Caco-2 (cell line): ENCODE measurements around the gene KLF3. TPM values are rescaled to one million over a fixed set of nuclear protein-coding genes. Genes with fewer than 3 reads are reported as not detected.

ENCODE experiments used
- BruUV-seq: library from RNA; stranded (reverse); fragments of 400-500 nt; replicated peaks from 2 replicates; lab custom pipeline; 2021; lab: Mats Ljungman, UMichigan
- CTCF ChIA-PET: fragments of 300-600 bp; sonication (Branson Sonifier 250); formaldehyde crosslinking; loops from one replicate; lab custom pipeline; 2022; ENCODE audit warnings: antibody characterized with exemption; lab: Charles Lee
- POLR2A ChIA-PET: fragments of 300-600 bp; sonication (Branson Sonifier 250); formaldehyde crosslinking; loops from one replicate; lab custom pipeline; 2022; ENCODE audit warnings: antibody characterized with exemption; lab: Charles Lee
- DNase-seq, 2 experiments: peaks; one replicate each; pipeline versions ENCODE4 v3.0.0 to v3.0.0-alpha.2; 2020 to 2022
- H3K27me3 ChIP-seq: replicated peaks from 2 replicates; pipeline ENCODE4 v1.6.0; 2011; ENCODE audit warnings: low read length; ENCODE audit not compliant: control insufficient read depth, insufficient read depth
- H3K36me3 ChIP-seq: 2 replicates; pipeline ENCODE4 v1.5.1; 2011; ENCODE audit warnings: low read length; ENCODE audit not compliant: control insufficient read depth, insufficient read depth
- H3K4me1 ChIP-seq: fragments of 250-450 bp; sonication (Bioruptor Pico); 2 replicates; pipeline ENCODE4 v1.5.1; 2020; ENCODE audit warnings: mild to moderate bottlenecking
- H3K4me3 ChIP-seq: 2 replicates; pipeline ENCODE4 v1.5.1; 2011; ENCODE audit warnings: low read depth, mild to moderate bottlenecking, control low read depth, low read length
- H3K9me3 ChIP-seq: fragments of 250-450 bp; sonication (Bioruptor Pico); 2 replicates; pipeline ENCODE4 v1.5.1; 2020; ENCODE audit warnings: mild to moderate bottlenecking, moderate library complexity
- H3K27ac Mint-ChIP-seq: one replicate; pipeline ENCODE4 v1.8.0; 2022; ENCODE audit warnings: mixed read lengths; ENCODE audit not compliant: unreplicated experiment
- H3K27me3 Mint-ChIP-seq: one replicate; pipeline ENCODE4 v1.8.0; 2022; ENCODE audit warnings: mixed read lengths; ENCODE audit not compliant: insufficient read depth, unreplicated experiment
- H3K36me3 Mint-ChIP-seq: one replicate; pipeline ENCODE4 v1.8.0; 2022; ENCODE audit warnings: mild to moderate bottlenecking, mixed read lengths; ENCODE audit not compliant: insufficient read depth, unreplicated experiment
- H3K4me1 Mint-ChIP-seq: one replicate; pipeline ENCODE4 v1.8.0; 2022; ENCODE audit warnings: low read depth, mixed read lengths; ENCODE audit not compliant: unreplicated experiment
- H3K4me3 Mint-ChIP-seq: one replicate; pipeline ENCODE4 v1.8.0; 2022; ENCODE audit warnings: mild to moderate bottlenecking, moderate library complexity, mixed read lengths; ENCODE audit not compliant: unreplicated experiment
- H3K9me3 Mint-ChIP-seq: one replicate; pipeline ENCODE4 v1.8.0; 2022; ENCODE audit warnings: mixed read lengths; ENCODE audit not compliant: unreplicated experiment
- intact Hi-C: fragments of 100-400 bp; cut with micrococcal nuclease; formaldehyde crosslinking; loops from one replicate; pipeline ENCODE4 v1.10.0; 2022; ENCODE audit not compliant: unreplicated experiment
- total RNA-seq: library from RNA; stranded (reverse); gene quantifications from 2 replicates; pipeline ENCODE4 v1.2.3, GENCODE V29; 2022
- TF ChIP-seq, protein P1 (sequence below), 2 experiments: fragments of 200-600 bp in 1 of 2; IDR thresholded peaks; 1 replicate in 1 of 2; 2 replicates in 1 of 2; pipeline versions ENCODE4 v1.5.1 to v1.8.0; 2011 to 2022; ENCODE audit warnings: antibody characterized with exemption in 1 of 2, control low read depth in 1 of 2, inconsistent platforms in 1 of 2, low read depth in 1 of 2, low read length in 1 of 2, mild to moderate bottlenecking in 1 of 2, moderate library complexity in 1 of 2; ENCODE audit not compliant: insufficient read depth in 1 of 2, severe bottlenecking in 1 of 2, unreplicated experiment in 1 of 2

KLF3 gene
- total RNA-seq, 1 experiment from 2014 or later: 34.8 TPM

DNA sequence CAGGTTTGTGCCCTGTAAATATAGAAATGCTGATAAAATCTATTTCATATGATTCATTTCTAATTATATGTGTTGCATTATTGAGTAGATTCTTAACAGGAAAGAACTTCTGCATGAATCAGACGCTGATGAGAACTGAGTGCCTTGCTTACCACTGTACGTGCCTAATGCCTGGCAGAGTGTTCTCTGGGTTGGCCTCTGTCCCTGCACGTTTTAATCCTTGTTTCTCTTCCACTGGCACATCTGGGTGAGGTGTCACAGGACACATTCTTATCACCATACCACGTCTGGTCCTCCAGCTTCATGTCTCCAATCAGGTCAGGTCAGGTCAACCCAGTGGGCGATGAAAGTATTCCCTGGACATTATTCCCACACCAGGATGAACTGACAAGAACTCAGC is 53.6 kb downstream of the KLF3 start:
- Mint-ChIP-seq H3K36me3 (no peaks in the 10 kb centered on the region), H3K27me3 (no peaks in the 10 kb centered on the region), H3K27ac (no peak overlapping the region), H3K4me1 (no peaks in the 10 kb centered on the region), H3K9me3 (peaks cover 11% of the 10 kb centered on the region), H3K4me3 (no peak overlapping the region)
- no peaks in the 10 kb centered on the region for H3K36me3 ChIP-seq
- POLR2A ChIA-PET: no interaction called here
- no TSS peak for BruUV-seq
- H3K9me3 ChIP-seq: peaks cover 3% of the 10 kb centered on the region; the same call in 1 of the 2 replicates
- no peaks in the 10 kb centered on the region for H3K27me3 ChIP-seq
- no peaks in the 10 kb centered on the region for H3K4me1 ChIP-seq
- CTCF ChIA-PET: no interaction called here
- intact Hi-C loops: no loop called here
- no peak for DNase-seq
- TF ChIP-seq, protein P1, sequence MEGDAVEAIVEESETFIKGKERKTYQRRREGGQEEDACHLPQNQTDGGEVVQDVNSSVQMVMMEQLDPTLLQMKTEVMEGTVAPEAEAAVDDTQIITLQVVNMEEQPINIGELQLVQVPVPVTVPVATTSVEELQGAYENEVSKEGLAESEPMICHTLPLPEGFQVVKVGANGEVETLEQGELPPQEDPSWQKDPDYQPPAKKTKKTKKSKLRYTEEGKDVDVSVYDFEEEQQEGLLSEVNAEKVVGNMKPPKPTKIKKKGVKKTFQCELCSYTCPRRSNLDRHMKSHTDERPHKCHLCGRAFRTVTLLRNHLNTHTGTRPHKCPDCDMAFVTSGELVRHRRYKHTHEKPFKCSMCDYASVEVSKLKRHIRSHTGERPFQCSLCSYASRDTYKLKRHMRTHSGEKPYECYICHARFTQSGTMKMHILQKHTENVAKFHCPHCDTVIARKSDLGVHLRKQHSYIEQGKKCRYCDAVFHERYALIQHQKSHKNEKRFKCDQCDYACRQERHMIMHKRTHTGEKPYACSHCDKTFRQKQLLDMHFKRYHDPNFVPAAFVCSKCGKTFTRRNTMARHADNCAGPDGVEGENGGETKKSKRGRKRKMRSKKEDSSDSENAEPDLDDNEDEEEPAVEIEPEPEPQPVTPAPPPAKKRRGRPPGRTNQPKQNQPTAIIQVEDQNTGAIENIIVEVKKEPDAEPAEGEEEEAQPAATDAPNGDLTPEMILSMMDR (IDR thresholded peaks at IDR 0.05; ENCODE audit: insufficient read depth in 1 of 2, low read depth in 1 of 2, low read length in 1 of 2, severe bottlenecking in 1 of 2, unreplicated experiment in 1 of 2): no peak
- no peak overlapping the region for H3K4me3 ChIP-seq

DNA sequence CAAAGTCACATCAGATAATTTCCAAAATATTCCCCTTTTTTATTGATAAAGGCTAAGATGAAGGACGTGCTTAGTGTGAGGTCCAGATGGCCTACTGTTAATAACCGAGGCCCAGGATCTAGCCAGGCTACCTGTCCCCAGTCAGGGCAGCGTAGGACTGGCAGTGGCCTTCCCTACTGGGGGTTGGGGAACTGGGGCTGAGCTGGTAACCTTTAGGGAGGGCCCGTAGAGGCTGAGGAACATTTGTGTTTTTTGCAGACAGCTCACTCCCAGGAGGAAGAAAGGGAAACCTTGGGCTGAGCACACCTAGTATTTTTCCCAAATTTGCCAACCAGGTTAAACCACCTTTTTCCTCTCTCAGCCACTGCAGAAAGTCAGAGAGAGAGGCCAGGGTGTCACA is 59.1 kb downstream of the KLF3 start:
- POLR2A ChIA-PET: no interaction called here
- TF ChIP-seq, protein P1 (IDR thresholded peaks at IDR 0.05; ENCODE audit: insufficient read depth in 1 of 2, low read depth in 1 of 2, low read length in 1 of 2, severe bottlenecking in 1 of 2, unreplicated experiment in 1 of 2): no peak

DNA sequence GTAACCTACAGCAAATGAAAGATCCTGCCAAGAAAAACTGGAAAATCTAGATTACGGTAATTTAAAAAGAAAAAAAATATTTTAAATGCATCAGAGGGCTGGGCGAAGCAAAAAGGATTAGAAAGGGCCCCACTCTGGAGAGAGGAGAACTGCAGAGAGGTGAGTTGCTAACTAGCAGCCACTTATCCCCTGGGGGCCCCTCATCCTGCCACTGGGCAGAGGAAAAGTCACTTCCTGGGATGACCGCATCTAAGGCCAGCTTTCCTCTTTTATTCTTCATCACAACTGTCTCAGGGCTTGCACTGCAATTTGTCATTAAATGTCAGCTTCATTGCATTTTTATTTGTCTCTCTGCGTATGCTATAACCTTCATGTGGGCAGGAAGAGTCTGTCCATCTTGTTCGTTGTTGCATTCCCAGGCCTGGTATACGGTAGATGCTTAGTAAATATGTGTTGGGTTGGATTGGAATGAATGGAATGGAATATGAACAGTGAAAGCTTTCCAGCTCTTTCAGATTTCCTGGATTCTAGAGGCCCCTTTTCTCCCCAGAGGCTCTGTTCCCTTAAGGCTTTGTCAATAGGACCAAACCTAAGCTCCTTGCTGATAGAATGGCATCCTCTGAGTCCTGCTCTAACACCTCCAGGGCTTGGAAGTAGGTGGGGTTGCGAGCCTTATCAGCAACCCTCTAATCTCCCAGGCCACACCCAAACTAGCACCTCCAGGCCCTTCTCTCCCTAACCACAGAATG is 59.9 kb downstream of the KLF3 start:
- Histone ChIP-seq H3K36me3 (no peaks in the 10 kb centered on the region), H3K4me3 (no peak overlapping the region), H3K27me3 (no peaks in the 10 kb centered on the region), H3K9me3 (no peaks in the 10 kb centered on the region), H3K4me1 (peaks cover 20% of the 10 kb centered on the region)
- TF ChIP-seq, protein P1 (IDR thresholded peaks at IDR 0.05; ENCODE audit: insufficient read depth in 1 of 2, low read depth in 1 of 2, low read length in 1 of 2, severe bottlenecking in 1 of 2, unreplicated experiment in 1 of 2): no peak
- H3K27ac Mint-ChIP-seq: no peak overlapping the region
- intact Hi-C loops: no loop called here
- no peaks in the 10 kb centered on the region for H3K9me3 Mint-ChIP-seq
- ChIA-PET POLR2A (no interaction called here), CTCF (interaction anchor here (0.9 to 1.3 kb wide), 4 partner anchors 35 to 655 kb away, joined by 3 to 4 read pairs (median 4); no protein-coding TSS in a partner anchor)
- H3K27me3 Mint-ChIP-seq: no peaks in the 10 kb centered on the region
- peaks cover 12% of the 10 kb centered on the region for H3K4me1 Mint-ChIP-seq
- H3K4me3 Mint-ChIP-seq: no peak overlapping the region
- peak; percentile 68 to 83 for DNase-seq
- H3K36me3 Mint-ChIP-seq: no peaks in the 10 kb centered on the region
- no TSS peak for BruUV-seq

More for the DNA sequence above, 59.1 kb downstream of the KLF3 start:
- CTCF ChIA-PET: interaction anchor here (0.9 kb wide), 1 partner anchor 654 kb away, joined by 3 read pairs; no protein-coding TSS in a partner anchor
- Histone ChIP-seq H3K4me1 (peaks cover 20% of the 10 kb centered on the region), H3K36me3 (no peaks in the 10 kb centered on the region), H3K9me3 (no peaks in the 10 kb centered on the region), H3K4me3 (no peak overlapping the region), H3K27me3 (no peaks in the 10 kb centered on the region)
- Mint-ChIP-seq H3K36me3 (no peaks in the 10 kb centered on the region), H3K27me3 (no peaks in the 10 kb centered on the region), H3K27ac (no peak overlapping the region), H3K4me1 (peaks cover 12% of the 10 kb centered on the region), H3K4me3 (no peak overlapping the region), H3K9me3 (no peaks in the 10 kb centered on the region)
- no TSS peak for BruUV-seq
- intact Hi-C loops: no loop called here
- DNase-seq: no peak
